OCI-LY1 (cell line): ENCODE measurements around the gene SLC2A1.

Source experiments
- H2AFZ ChIP-seq: fragments of 200-600 bp; sonication (generic), shearing (Covaris generic); 2 replicates; pipeline ENCODE4 v1.6.0; 2014; ENCODE audit warnings: antibody characterized with exemption, mild to moderate bottlenecking, low read length
- H3F3A ChIP-seq: fragments of 200-600 bp; sonication (generic), shearing (Covaris generic); 2 replicates; pipeline ENCODE4 v1.6.0; 2014; ENCODE audit warnings: mild to moderate bottlenecking, antibody characterized with exemption, low read length, moderate library complexity; ENCODE audit not compliant: insufficient read depth
- H3K27ac ChIP-seq: fragments of 200-600 bp; sonication (generic); 2 replicates; pipeline ENCODE4 v1.5.1; 2014; ENCODE audit warnings: low read length, mixed run types, mild to moderate bottlenecking, low read depth; ENCODE audit not compliant: poor library complexity, severe bottlenecking
- H3K27me3 ChIP-seq: fragments of 200-600 bp; sonication (generic); 2 replicates; pipeline ENCODE4 v1.6.0; 2014; ENCODE audit warnings: antibody characterized with exemption, mild to moderate bottlenecking, low read length, moderate library complexity; ENCODE audit not compliant: insufficient read depth
- H3K36me3 ChIP-seq: fragments of 200-600 bp; sonication (generic); 2 replicates; pipeline ENCODE4 v1.6.1; 2014; ENCODE audit warnings: mild to moderate bottlenecking, antibody characterized with exemption, low read length, moderate library complexity, mixed read lengths; ENCODE audit not compliant: insufficient read depth
- H3K4me1 ChIP-seq: fragments of 200-600 bp; sonication (generic); 2 replicates; pipeline ENCODE4 v1.5.1; 2014; ENCODE audit warnings: mild to moderate bottlenecking, low read length, moderate library complexity; ENCODE audit not compliant: insufficient read depth, severe bottlenecking
- H3K4me2 ChIP-seq: fragments of 200-600 bp; sonication (generic), shearing (Covaris generic); 2 replicates; pipeline ENCODE4 v1.6.1; 2014; ENCODE audit warnings: low read length
- H3K4me3 ChIP-seq: fragments of 200-600 bp; sonication (generic); 2 replicates; pipeline ENCODE4 v1.5.1; 2014; ENCODE audit warnings: low read length, low read depth, mild to moderate bottlenecking, mixed read lengths; ENCODE audit not compliant: poor library complexity, severe bottlenecking
- H3K79me2 ChIP-seq: fragments of 200-600 bp; shearing (Covaris generic); 2 replicates; pipeline ENCODE4 v1.6.1; 2016; ENCODE audit warnings: mixed run types, low read length, mixed read lengths; ENCODE audit not compliant: insufficient read depth
- H3K9ac ChIP-seq: fragments of 200-600 bp; sonication (generic), shearing (Covaris generic); 2 replicates; pipeline ENCODE4 v1.6.1; 2014; ENCODE audit warnings: mild to moderate bottlenecking, low read length, mixed read lengths
- H3K9me2 ChIP-seq: fragments of 200-600 bp; sonication (generic), shearing (Covaris generic); 2 replicates; pipeline ENCODE4 v1.6.1; 2014; ENCODE audit warnings: low read depth, mild to moderate bottlenecking, low read length, mixed read lengths
- H3K9me3 ChIP-seq: fragments of 200-600 bp; shearing (Covaris generic); 2 replicates; pipeline ENCODE4 v1.6.1; 2014; ENCODE audit warnings: low read length, mixed read lengths
- H4K20me1 ChIP-seq: fragments of 200-600 bp; sonication (generic), shearing (Covaris generic); 2 replicates; pipeline ENCODE4 v1.6.0; 2016; ENCODE audit warnings: mild to moderate bottlenecking, low read length; ENCODE audit not compliant: insufficient read depth
- CTCF ChIP-seq: fragments of 200-600 bp; sonication (generic), shearing (Covaris generic); IDR thresholded peaks from 2 replicates; pipeline ENCODE4 v1.5.1; 2017; ENCODE audit warnings: mild to moderate bottlenecking, antibody characterized with exemption, low read length, moderate library complexity, mixed read lengths
- EZH2 ChIP-seq: fragments of 200-600 bp; sonication (generic), shearing (Covaris generic); IDR thresholded peaks from 2 replicates; pipeline ENCODE4 v1.8.0; 2017; ENCODE audit warnings: borderline replicate concordance, mixed run types, mild to moderate bottlenecking, antibody characterized with exemption, low read length, moderate library complexity, mixed read lengths

Gene SLC2A1

GRCh38 chr1:43004587-43005459 is 46.2 kb upstream of the SLC2A1 start:
- Histone ChIP-seq H3K36me3 (no peaks in the 10 kb centered on the region), H3F3A (no peaks in the 10 kb centered on the region), H3K4me1 (no peaks in the 10 kb centered on the region), H3K27me3 (no peaks in the 10 kb centered on the region), H3K27ac (no peak overlapping the region), H3K9me2 (no peaks in the 10 kb centered on the region), H2AFZ (no peak overlapping the region), H3K9ac (no peak overlapping the region), H3K9me3 (no peaks in the 10 kb centered on the region), H4K20me1 (no peaks in the 10 kb centered on the region), H3K4me2 (no peak overlapping the region), H3K4me3 (no peak overlapping the region), H3K79me2 (no peaks in the 10 kb centered on the region)
- TF ChIP-seq CTCF: no peak
- TF ChIP-seq EZH2: no peak

- no peak overlapping the region for H3K27ac ChIP-seq
- TF ChIP-seq CTCF (no peak), EZH2 (no peak)
Measured at GRCh38 chr1:43002766-43003165, 44.1 kb upstream of the SLC2A1 start.

DNA sequence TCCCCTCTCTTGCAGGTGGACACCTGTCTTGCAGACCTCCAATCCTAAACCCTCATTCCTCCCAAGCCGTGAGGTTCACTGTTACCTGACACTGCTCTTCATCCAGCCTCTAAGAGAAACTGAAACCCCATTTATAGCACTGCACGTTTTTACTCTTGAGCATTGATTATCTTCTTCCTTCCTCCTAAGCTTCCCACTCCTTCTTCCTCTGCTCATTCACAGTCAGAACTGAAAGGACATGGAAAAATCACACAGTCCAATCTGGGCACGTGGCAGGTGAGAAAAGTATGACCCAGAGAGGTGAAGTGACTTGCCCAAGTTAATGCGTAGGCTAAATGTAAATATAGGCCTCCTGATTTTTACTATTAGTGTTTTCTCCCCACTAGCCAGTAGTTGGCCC is 43.4 kb upstream of the SLC2A1 start:
- H3K9ac ChIP-seq: no peak overlapping the region
- no peak overlapping the region for H2AFZ ChIP-seq
- no peaks in the 10 kb centered on the region for H3K79me2 ChIP-seq
- H3K36me3 ChIP-seq: no peaks in the 10 kb centered on the region
- H4K20me1 ChIP-seq: no peaks in the 10 kb centered on the region
- H3K4me1 ChIP-seq: no peaks in the 10 kb centered on the region
- no peaks in the 10 kb centered on the region for H3F3A ChIP-seq
- no peaks in the 10 kb centered on the region for H3K9me2 ChIP-seq
- no peak overlapping the region for H3K27ac ChIP-seq
- H3K4me3 ChIP-seq: no peak overlapping the region
- TF ChIP-seq CTCF: no peak
- no peak for TF ChIP-seq EZH2
- H3K27me3 ChIP-seq: no peaks in the 10 kb centered on the region
- H3K4me2 ChIP-seq: no peak overlapping the region
- H3K9me3 ChIP-seq: no peaks in the 10 kb centered on the region

More at GRCh38 chr1:43002766-43003165, 44.1 kb upstream of the SLC2A1 start:
- Histone ChIP-seq H3K4me3 (no peak overlapping the region), H3K4me2 (no peak overlapping the region), H3K79me2 (no peaks in the 10 kb centered on the region), H3K27me3 (no peaks in the 10 kb centered on the region), H3F3A (no peaks in the 10 kb centered on the region), H3K9me2 (no peaks in the 10 kb centered on the region), H3K9me3 (no peaks in the 10 kb centered on the region), H3K4me1 (no peaks in the 10 kb centered on the region), H3K9ac (no peak overlapping the region), H3K36me3 (no peaks in the 10 kb centered on the region), H2AFZ (no peak overlapping the region), H4K20me1 (no peaks in the 10 kb centered on the region)
